ENCODE measurements around the gene STX8. TPM values are rescaled to one million over a fixed set of nuclear protein-coding genes. Genes with fewer than 3 reads are reported as not detected.

The STX8 gene
- total and polyA plus RNA-seq, 9 of the 15 experiments (the other 6 are each of a cell fraction or from before 2014, with no cell fraction given), result 14.6 to 42.5 (median 22.1) TPM

DNA sequence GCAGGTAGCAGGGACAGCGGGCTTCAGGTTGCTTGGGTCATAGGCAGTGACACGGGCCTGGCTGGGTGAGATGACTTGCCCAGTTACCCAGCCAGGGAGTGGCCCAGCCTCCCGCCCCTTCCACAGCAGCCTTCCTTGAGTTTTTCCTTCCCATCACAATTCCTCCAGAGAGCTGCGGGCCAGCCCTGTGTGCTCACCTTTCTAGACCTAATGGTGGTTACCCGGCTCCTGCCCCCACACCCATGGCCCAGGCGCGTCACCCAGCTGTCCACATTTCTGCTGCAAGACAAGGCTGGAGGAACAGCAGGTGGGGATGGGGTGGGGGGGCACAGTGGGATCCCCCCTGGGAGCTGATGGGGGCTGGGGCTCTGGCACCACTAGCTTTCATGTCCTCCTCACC lies 351.1 kb downstream of the STX8 start:
- Histone ChIP-seq H3K36me3 (ENCODE audit: control insufficient read depth, insufficient read depth, low read length) (no peaks in the 10 kb centered on the region), H4K20me1 (replicated peaks; ENCODE audit: control insufficient read depth, insufficient read depth, low read length) (no peaks in the 10 kb centered on the region), H3K9ac (ENCODE audit: insufficient read depth in 1 of 2, low read depth in 2 of 2, low read length in 2 of 2) (no peak overlapping the region), H3K4me1 (replicated peaks in 1 of 2; ENCODE audit: control insufficient read depth in 2 of 2, insufficient read depth in 2 of 2, low read length in 2 of 2) (peaks cover 0 to 3% of the 10 kb centered on the region in 2 experiments; a peak in 2 of 5 replicates), H3K4me2 (ENCODE audit: insufficient read depth, low read length) (no peak overlapping the region), H3K79me2 (ENCODE audit: control insufficient read depth, insufficient read depth, low read length) (no peaks in the 10 kb centered on the region), H3K9me1 (ENCODE audit: control insufficient read depth, insufficient read depth, low read length) (no peaks in the 10 kb centered on the region), H3K9me3 (replicated peaks; ENCODE audit: control insufficient read depth, insufficient read depth, low read depth, low read length) (no peaks in the 10 kb centered on the region), H2AFZ (ENCODE audit: low read depth, low read length) (no peak overlapping the region), H3K27ac (ENCODE audit: extremely low read depth, low read depth, low read length) (no peak overlapping the region), H3K27me3 (ENCODE audit: control insufficient read depth in 2 of 2, insufficient read depth in 2 of 2, low read length in 2 of 2) (peaks cover 0 to 4% of the 10 kb centered on the region in 2 experiments; a peak in 1 of 5 replicates), H3K4me3 (no peak overlapping the region)
- ATAC-seq (no peak), FAIRE-seq (no peak), DNase-seq (ENCODE audit: extremely low read depth in 1 of 4, low spot score in 3 of 4) (no peak)
- intact Hi-C loops (cut with micrococcal nuclease) (no loop called here), in situ Hi-C loops (cut with MboI) (no loop called here)
- 0% methylated on average over 2 of the region's 7 CpGs for WGBS (ENCODE audit: insufficient coverage, low coverage, missing lambda C conversion rate)
- BruUV-seq (replicated peaks), result no TSS peak
- POLR2A ChIA-PET, result no interaction called here
- TF ChIP-seq HOXB6 (CRISPR knock-in tag; IDR thresholded peaks at IDR 0.05; ENCODE audit: borderline replicate concordance) (no peak), SMAD4 (CRISPR knock-in tag; conservative IDR thresholded peaks at IDR 0.05) (no peak), ZNF431 (CRISPR knock-in tag; IDR thresholded peaks at IDR 0.05) (no peak), NR2F6 (CRISPR knock-in tag; IDR thresholded peaks at IDR 0.05) (no peak), SREBF2 (CRISPR knock-in tag; IDR thresholded peaks at IDR 0.05) (no peak)
- TF ChIP-seq, protein P1, sequence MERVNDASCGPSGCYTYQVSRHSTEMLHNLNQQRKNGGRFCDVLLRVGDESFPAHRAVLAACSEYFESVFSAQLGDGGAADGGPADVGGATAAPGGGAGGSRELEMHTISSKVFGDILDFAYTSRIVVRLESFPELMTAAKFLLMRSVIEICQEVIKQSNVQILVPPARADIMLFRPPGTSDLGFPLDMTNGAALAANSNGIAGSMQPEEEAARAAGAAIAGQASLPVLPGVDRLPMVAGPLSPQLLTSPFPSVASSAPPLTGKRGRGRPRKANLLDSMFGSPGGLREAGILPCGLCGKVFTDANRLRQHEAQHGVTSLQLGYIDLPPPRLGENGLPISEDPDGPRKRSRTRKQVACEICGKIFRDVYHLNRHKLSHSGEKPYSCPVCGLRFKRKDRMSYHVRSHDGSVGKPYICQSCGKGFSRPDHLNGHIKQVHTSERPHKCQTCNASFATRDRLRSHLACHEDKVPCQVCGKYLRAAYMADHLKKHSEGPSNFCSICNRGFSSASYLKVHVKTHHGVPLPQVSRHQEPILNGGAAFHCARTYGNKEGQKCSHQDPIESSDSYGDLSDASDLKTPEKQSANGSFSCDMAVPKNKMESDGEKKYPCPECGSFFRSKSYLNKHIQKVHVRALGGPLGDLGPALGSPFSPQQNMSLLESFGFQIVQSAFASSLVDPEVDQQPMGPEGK (CRISPR knock-in tag; IDR thresholded peaks at IDR 0.05; ENCODE audit: borderline replicate concordance), result no peak
- TF ChIP-seq, protein P2, sequence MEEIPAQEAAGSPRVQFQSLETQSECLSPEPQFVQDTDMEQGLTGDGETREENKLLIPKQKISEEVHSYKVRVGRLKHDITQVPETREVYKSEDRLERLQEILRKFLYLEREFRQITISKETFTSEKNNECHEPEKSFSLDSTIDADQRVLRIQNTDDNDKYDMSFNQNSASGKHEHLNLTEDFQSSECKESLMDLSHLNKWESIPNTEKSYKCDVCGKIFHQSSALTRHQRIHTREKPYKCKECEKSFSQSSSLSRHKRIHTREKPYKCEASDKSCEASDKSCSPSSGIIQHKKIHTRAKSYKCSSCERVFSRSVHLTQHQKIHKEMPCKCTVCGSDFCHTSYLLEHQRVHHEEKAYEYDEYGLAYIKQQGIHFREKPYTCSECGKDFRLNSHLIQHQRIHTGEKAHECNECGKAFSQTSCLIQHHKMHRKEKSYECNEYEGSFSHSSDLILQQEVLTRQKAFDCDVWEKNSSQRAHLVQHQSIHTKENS (CRISPR knock-in tag; IDR thresholded peaks at IDR 0.05), result no peak
- CTCF ChIA-PET (ENCODE audit: low intra/inter-chr PET ratio), result no interaction called here
